ENCODE measurements around the gene URB2.

DNA sequence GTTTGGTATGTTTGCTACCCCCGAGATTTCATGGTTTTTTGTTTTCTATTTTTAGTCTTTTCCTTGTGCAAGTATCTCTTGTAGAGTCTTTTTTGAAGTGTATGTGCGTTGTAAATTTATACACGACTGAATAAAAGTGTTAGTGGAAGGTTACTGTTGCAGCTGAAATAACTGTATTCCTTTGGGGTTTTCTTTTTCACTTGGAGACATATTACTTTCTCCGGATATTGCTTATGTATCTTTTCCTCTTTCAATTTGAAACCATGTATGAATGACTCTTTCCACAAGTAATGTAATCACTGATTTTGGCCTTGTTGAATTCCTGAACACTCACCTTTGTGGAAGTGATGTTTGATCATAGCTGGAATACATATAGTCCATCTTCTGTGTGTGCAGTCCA is 956 bp downstream of the URB2 start:
- TF ChIP-seq CTCF (IDR thresholded peaks at IDR 0.05) (no peak), POLR2AphosphoS5 (IDR thresholded peaks at IDR 0.05; ENCODE audit: low read depth, low read length) (no peak)
- TF ChIP-seq, protein P1, sequence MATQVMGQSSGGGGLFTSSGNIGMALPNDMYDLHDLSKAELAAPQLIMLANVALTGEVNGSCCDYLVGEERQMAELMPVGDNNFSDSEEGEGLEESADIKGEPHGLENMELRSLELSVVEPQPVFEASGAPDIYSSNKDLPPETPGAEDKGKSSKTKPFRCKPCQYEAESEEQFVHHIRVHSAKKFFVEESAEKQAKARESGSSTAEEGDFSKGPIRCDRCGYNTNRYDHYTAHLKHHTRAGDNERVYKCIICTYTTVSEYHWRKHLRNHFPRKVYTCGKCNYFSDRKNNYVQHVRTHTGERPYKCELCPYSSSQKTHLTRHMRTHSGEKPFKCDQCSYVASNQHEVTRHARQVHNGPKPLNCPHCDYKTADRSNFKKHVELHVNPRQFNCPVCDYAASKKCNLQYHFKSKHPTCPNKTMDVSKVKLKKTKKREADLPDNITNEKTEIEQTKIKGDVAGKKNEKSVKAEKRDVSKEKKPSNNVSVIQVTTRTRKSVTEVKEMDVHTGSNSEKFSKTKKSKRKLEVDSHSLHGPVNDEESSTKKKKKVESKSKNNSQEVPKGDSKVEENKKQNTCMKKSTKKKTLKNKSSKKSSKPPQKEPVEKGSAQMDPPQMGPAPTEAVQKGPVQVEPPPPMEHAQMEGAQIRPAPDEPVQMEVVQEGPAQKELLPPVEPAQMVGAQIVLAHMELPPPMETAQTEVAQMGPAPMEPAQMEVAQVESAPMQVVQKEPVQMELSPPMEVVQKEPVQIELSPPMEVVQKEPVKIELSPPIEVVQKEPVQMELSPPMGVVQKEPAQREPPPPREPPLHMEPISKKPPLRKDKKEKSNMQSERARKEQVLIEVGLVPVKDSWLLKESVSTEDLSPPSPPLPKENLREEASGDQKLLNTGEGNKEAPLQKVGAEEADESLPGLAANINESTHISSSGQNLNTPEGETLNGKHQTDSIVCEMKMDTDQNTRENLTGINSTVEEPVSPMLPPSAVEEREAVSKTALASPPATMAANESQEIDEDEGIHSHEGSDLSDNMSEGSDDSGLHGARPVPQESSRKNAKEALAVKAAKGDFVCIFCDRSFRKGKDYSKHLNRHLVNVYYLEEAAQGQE (IDR thresholded peaks at IDR 0.05; ENCODE audit: insufficient read depth in 1 of 2, low read depth in 2 of 2, low read length in 1 of 2): no peak

Measured in Panc1 (cell line).